HG02870 (cell line): Measurements from ENCODE around the gene PDE3A.

ENCODE experiments used
- ATAC-seq: cut with Tn5 transposase; IDR thresholded peaks from one replicate; pipeline ENCODE4 v1.9.1; 2021; ENCODE audit warnings: mild to moderate bottlenecking, moderate library complexity; ENCODE audit not compliant: unreplicated experiment

Gene PDE3A

GRCh38 chr12:20420557-20420956 lies 52.2 kb downstream of the PDE3A start:
- ATAC-seq = no peak

GRCh38 chr12:20421421-20421820 lies 53.1 kb downstream of the PDE3A start:
- no peak for ATAC-seq

- ATAC-seq = no peak
These were observed 55.2 kb downstream of the PDE3A start for GRCh38 chr12:20423557-20423956.

- ATAC-seq = no peak
These were observed 56.5 kb downstream of the PDE3A start for GRCh38 chr12:20424841-20425240.

GRCh38 chr12:20426191-20426590 lies 57.9 kb downstream of the PDE3A start:
- no peak for ATAC-seq

- ATAC-seq = no peak
These were observed 58.6 kb downstream of the PDE3A start for GRCh38 chr12:20426957-20427356.

- no peak for ATAC-seq
These were observed 61.5 kb downstream of the PDE3A start for GRCh38 chr12:20429852-20430251.

- ATAC-seq = no peak
These were observed 64.0 kb downstream of the PDE3A start for GRCh38 chr12:20432290-20432689.

- no peak for ATAC-seq
These were observed 66.7 kb downstream of the PDE3A start for GRCh38 chr12:20434996-20435395.

GRCh38 chr12:20436316-20436715 lies 68.0 kb downstream of the PDE3A start:
- no peak for ATAC-seq

GRCh38 chr12:20438299-20438779 lies 70.0 kb downstream of the PDE3A start:
- ATAC-seq = no peak

- no peak for ATAC-seq
These were observed 71.3 kb downstream of the PDE3A start for GRCh38 chr12:20439626-20440025.

- ATAC-seq = no peak
These were observed 72.1 kb downstream of the PDE3A start for GRCh38 chr12:20440408-20440807.

- no peak for ATAC-seq
These were observed 74.0 kb downstream of the PDE3A start for GRCh38 chr12:20442322-20442721.

- ATAC-seq = no peak
These were observed 74.9 kb downstream of the PDE3A start for GRCh38 chr12:20443255-20443654.

GRCh38 chr12:20443792-20444191 lies 75.5 kb downstream of the PDE3A start:
- no peak for ATAC-seq

- ATAC-seq = no peak
These were observed 76.3 kb downstream of the PDE3A start for GRCh38 chr12:20444595-20445170.

- ATAC-seq = no peak
These were observed 77.3 kb downstream of the PDE3A start for GRCh38 chr12:20445687-20446086.

- ATAC-seq = no peak
These were observed 78.5 kb downstream of the PDE3A start for GRCh38 chr12:20446836-20447235.

GRCh38 chr12:20448781-20449180 lies 80.4 kb downstream of the PDE3A start:
- no peak for ATAC-seq

- ATAC-seq = no peak
These were observed 82.3 kb downstream of the PDE3A start for GRCh38 chr12:20450591-20451180.

GRCh38 chr12:20451761-20452160 lies 83.4 kb downstream of the PDE3A start:
- no peak for ATAC-seq

GRCh38 chr12:20452496-20453010 lies 84.2 kb downstream of the PDE3A start:
- no peak for ATAC-seq
